Skeletal muscle tissue (tissue), 4 donors: ENCODE results near the gene ERICH4. TPM values are rescaled to one million over a fixed set of nuclear protein-coding genes. Genes with fewer than 3 reads are reported as not detected.
"Not testable (repeated sequence)": the region's sequence is repeated elsewhere in the genome, so short reads cannot be mapped to it uniquely, and the experiment has no call there.

Experiments used
- H3K27ac ChIP-seq: one replicate; pipeline ENCODE4 v1.7.0; 2013; ENCODE audit warnings: mild to moderate bottlenecking, low read depth, low read length, inconsistent platforms
- H3K27me3 ChIP-seq, 3 donors: one replicate each; pipeline ENCODE4 v1.7.0; 2013; ENCODE audit warnings: low read length in 3 of 3; ENCODE audit not compliant: control insufficient read depth in 3 of 3, insufficient read depth in 3 of 3
- H3K36me3 ChIP-seq, 3 donors: one replicate each; pipeline ENCODE4 v1.7.0; 2013; ENCODE audit warnings: low read length in 3 of 3; ENCODE audit not compliant: control insufficient read depth in 3 of 3, insufficient read depth in 3 of 3
- H3K4me1 ChIP-seq, 3 donors: one replicate each; pipeline ENCODE4 v1.7.0; 2013; ENCODE audit warnings: low read length in 3 of 3, mild to moderate bottlenecking in 3 of 3; ENCODE audit not compliant: control insufficient read depth in 3 of 3, insufficient read depth in 3 of 3
- H3K4me3 ChIP-seq, 3 donors: one replicate each; pipeline ENCODE4 v1.7.0; 2013; ENCODE audit warnings: low read length in 3 of 3
- H3K9ac ChIP-seq, 3 donors: one replicate each; pipeline ENCODE4 v1.7.0; 2013; ENCODE audit warnings: low read length in 3 of 3, mild to moderate bottlenecking in 3 of 3, moderate library complexity in 2 of 3, low read depth in 1 of 3
- H3K9me3 ChIP-seq, 3 donors: one replicate each; pipeline ENCODE4 v1.7.0; 2013; ENCODE audit warnings: low read length in 3 of 3; ENCODE audit not compliant: control insufficient read depth in 3 of 3
- total RNA-seq: library from RNA; depleted of rRNA; stranded (reverse); fragments of >200 nt; gene quantifications from one replicate; pipeline ENCODE4 v1.2.3, GENCODE V29; 2014
- donor health status: Osteomylitis.

Gene ERICH4
- total RNA-seq, 1 donor from 2014 or later, result not detected

GRCh38 chr19:41431426-41432386 lies 11.2 kb upstream of the ERICH4 start:
- H3K4me1 ChIP-seq, result peaks cover 36 to 48% (median 41%) of the 10 kb centered on the region in 3 donors

GRCh38 chr19:41433171-41433570 lies 9.8 kb upstream of the ERICH4 start:
- peak overlapping the region; percentile 85 for H3K27ac ChIP-seq
- H3K36me3 ChIP-seq, result peaks cover 27 to 44% (median 30%) of the 10 kb centered on the region in 3 donors
- peak overlapping the region in 2 of 3 donors; percentile 2 to 80 for H3K9ac ChIP-seq

More at GRCh38 chr19:41431426-41432386, 11.2 kb upstream of the ERICH4 start:
- peak overlapping the region; percentile 39 to 78 (median 64) for H3K4me3 ChIP-seq
- peak overlapping the region; percentile 85 for H3K27ac ChIP-seq
- peaks cover 23 to 36% (median 28%) of the 10 kb centered on the region in 3 donors for H3K36me3 ChIP-seq
- H3K9ac ChIP-seq, result peak overlapping the region; percentile 51 to 87 (median 73)
- H3K27me3 ChIP-seq, result no peaks in the 10 kb centered on the region
- no peaks in the 10 kb centered on the region for H3K9me3 ChIP-seq

GRCh38 chr19:41434450-41434849 lies 8.5 kb upstream of the ERICH4 start:
- Histone ChIP-seq H3K36me3 (peaks cover 25 to 36% (median 27%) of the 10 kb centered on the region in 3 donors), H3K27me3 (no peaks in the 10 kb centered on the region)

More at GRCh38 chr19:41433171-41433570, 9.8 kb upstream of the ERICH4 start:
- H3K27me3 ChIP-seq, result no peaks in the 10 kb centered on the region
- H3K4me1 ChIP-seq, result peaks cover 27 to 39% (median 32%) of the 10 kb centered on the region in 3 donors
- H3K4me3 ChIP-seq, result no peak overlapping the region
- H3K9me3 ChIP-seq, result no peaks in the 10 kb centered on the region

GRCh38 chr19:41435376-41435775 lies 7.6 kb upstream of the ERICH4 start:
- not testable (repeated sequence) for H3K4me3 ChIP-seq, H3K27ac ChIP-seq, H3K9ac ChIP-seq, H3K9me3 ChIP-seq, H3K27me3 ChIP-seq
- Histone ChIP-seq H3K36me3 (peaks cover 27 to 36% (median 27%) of the 10 kb centered on the region in 3 donors), H3K4me1 (peaks cover 27 to 42% (median 38%) of the 10 kb centered on the region in 3 donors)

More at GRCh38 chr19:41434450-41434849, 8.5 kb upstream of the ERICH4 start:
- Histone ChIP-seq H3K4me1 (peaks cover 27 to 38% (median 38%) of the 10 kb centered on the region in 3 donors), H3K9me3 (no peaks in the 10 kb centered on the region), H3K27ac (no peak overlapping the region), H3K4me3 (no peak overlapping the region), H3K9ac (no peak overlapping the region)

GRCh38 chr19:41435936-41436673 lies 6.9 kb upstream of the ERICH4 start:
- H3K9ac ChIP-seq, result no peak overlapping the region
- no peaks in the 10 kb centered on the region for H3K9me3 ChIP-seq
- H3K36me3 ChIP-seq, result peaks cover 25 to 36% (median 27%) of the 10 kb centered on the region in 3 donors
- peaks cover 23 to 35% (median 31%) of the 10 kb centered on the region in 3 donors for H3K4me1 ChIP-seq
- no peak overlapping the region for H3K27ac ChIP-seq
- H3K27me3 ChIP-seq, result no peaks in the 10 kb centered on the region
- no peak overlapping the region for H3K4me3 ChIP-seq

- H3K4me1 ChIP-seq, result peaks cover 18 to 30% (median 26%) of the 10 kb centered on the region in 3 donors
- no peak overlapping the region for H3K27ac ChIP-seq
- no peaks in the 10 kb centered on the region for H3K9me3 ChIP-seq
- H3K9ac ChIP-seq, result no peak overlapping the region
- no peaks in the 10 kb centered on the region for H3K27me3 ChIP-seq
- H3K4me3 ChIP-seq, result no peak overlapping the region
- peaks cover 25 to 32% (median 27%) of the 10 kb centered on the region in 3 donors for H3K36me3 ChIP-seq
Measured at GRCh38 chr19:41436674-41436951, 6.3 kb upstream of the ERICH4 start.

- Histone ChIP-seq H3K36me3 (peaks cover 12 to 19% (median 17%) of the 10 kb centered on the region in 3 donors), H3K27ac (no peak overlapping the region)
Measured at GRCh38 chr19:41437944-41438574, 4.9 kb upstream of the ERICH4 start.

GRCh38 chr19:41439441-41440222 lies 3.3 kb upstream of the ERICH4 start, which contains the start of gene DMAC2:
TSS of gene DMAC2 (minus strand) at chr19:41439912. CDS start at chr19:41439899, 13 bp downstream.
- Histone ChIP-seq H3K4me3 (peak within 1 kb of the TSS; percentile 90 to 100 (median 94)), H3K36me3 (peaks cover 8 to 14% (median 13%) of the 10 kb centered on the region in 3 donors), H3K27me3 (peaks cover 3 to 7% (median 7%) of the 10 kb centered on the region in 3 donors), H3K9ac (peak within 1 kb of the TSS; percentile 88 to 99 (median 88)), H3K27ac (peak within 1 kb of the TSS; percentile 94), H3K9me3 (no peaks in the 10 kb centered on the region), H3K4me1 (peaks cover 6 to 13% (median 12%) of the 10 kb centered on the region in 3 donors)

More at GRCh38 chr19:41437944-41438574, 4.9 kb upstream of the ERICH4 start:
- Histone ChIP-seq H3K9ac (no peak overlapping the region), H3K4me3 (no peak overlapping the region), H3K27me3 (no peaks in the 10 kb centered on the region), H3K4me1 (peaks cover 6 to 15% (median 12%) of the 10 kb centered on the region in 3 donors), H3K9me3 (no peaks in the 10 kb centered on the region)
